Uterus (tissue), 4 donors: ENCODE measurements around the gene TAS1R3. TPM values are rescaled to one million over a fixed set of nuclear protein-coding genes. Genes with fewer than 3 reads are reported as not detected.

Source experiments
- DNase-seq, 2 donors: peaks; one replicate each; pipeline ENCODE4 v3.0.0-alpha.2; 2019 to 2020
- H3K27ac ChIP-seq, 2 donors: fragments of 200-600 bp; sonication (generic); 1 replicate in 1 of 2; 2 replicates in 1 of 2; pipeline ENCODE4 v1.5.1; 2016 to 2018
- H3K27me3 ChIP-seq, 2 donors: fragments of 200-600 bp; sonication (generic); one replicate each; pipeline ENCODE4 v1.5.1; 2018 to 2019; ENCODE audit warnings: control low read depth in 1 of 2
- H3K36me3 ChIP-seq, 2 donors: fragments of 200-600 bp; sonication (generic); one replicate each; pipeline ENCODE4 v1.5.1; 2019; ENCODE audit warnings: control low read depth in 1 of 2
- H3K4me1 ChIP-seq, 2 donors: fragments of 200-600 bp; sonication (generic); one replicate each; pipeline ENCODE4 v1.5.1; 2018 to 2019; ENCODE audit warnings: control low read depth in 1 of 2
- H3K4me3 ChIP-seq, 2 donors: fragments of 200-600 bp; sonication (generic); 1 replicate in 1 of 2; 2 replicates in 1 of 2; pipeline ENCODE4 v1.5.1; 2018 to 2019; ENCODE audit warnings: mild to moderate bottlenecking in 1 of 2
- H3K9me3 ChIP-seq, 2 donors: fragments of 200-600 bp; sonication (generic); one replicate each; pipeline ENCODE4 v1.5.1; 2019; ENCODE audit warnings: control low read depth in 1 of 2
- POLR2A ChIP-seq, 2 donors: fragments of 450-650 bp; IDR thresholded peaks; one replicate each; pipeline ENCODE4 v1.6.1; 2016; ENCODE audit warnings: antibody characterized with exemption in 2 of 2, mild to moderate bottlenecking in 1 of 2, moderate library complexity in 1 of 2
- intact Hi-C: fragments of 100-400 bp; cut with DNase I; formaldehyde crosslinking; loops from one replicate; pipeline ENCODE4 v1.15.1; 2023; ENCODE audit warnings: low total_unique reads
- total RNA-seq, 4 donors: library from RNA; depleted of rRNA in 3 of 4; stranded (reverse); fragments of >200 nt in 3 of 4; gene quantifications; one replicate each; pipeline versions ENCODE4 v1.1.0 to v1.2.4, GENCODE V29; 2014 to 2023
- TF ChIP-seq, protein P1 (sequence below), 4 experiments: fragments of 200-600 bp in 2 of 4; fragments of 450-650 bp in 2 of 4; sonication (generic) in 2 of 4; IDR thresholded peaks; one replicate each; pipeline ENCODE4 v1.5.1; 2016 to 2019; ENCODE audit warnings: antibody characterized with exemption in 4 of 4, mild to moderate bottlenecking in 2 of 4, moderate library complexity in 1 of 4
- donor health status: DM: yes; HTN: yes; CAD: no.

The TAS1R3 gene
- total RNA-seq, 4 donors from 2014 or later = 0.14 to 0.34 TPM; not detected in 2

DNA sequence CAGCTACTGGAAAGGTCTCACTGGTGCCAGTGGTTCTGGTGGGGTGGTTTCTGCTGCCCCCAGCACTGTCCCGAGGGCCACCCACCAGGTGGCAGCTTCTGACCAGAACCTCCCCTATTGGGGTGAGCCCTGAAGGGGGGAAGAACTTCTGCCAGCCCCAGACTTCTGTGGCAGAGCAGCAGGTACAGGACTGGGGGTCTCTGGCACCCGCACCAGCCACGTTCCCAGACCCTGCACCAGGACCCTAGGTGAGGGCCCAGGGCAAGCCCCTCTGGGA lies 21.0 kb upstream of the TAS1R3 start:
- intact Hi-C loops = no loop called here
- H3K36me3 ChIP-seq = no peaks in the 10 kb centered on the region
- no peak for TF ChIP-seq POLR2A (IDR thresholded peaks at IDR 0.05)
- TF ChIP-seq, protein P1, sequence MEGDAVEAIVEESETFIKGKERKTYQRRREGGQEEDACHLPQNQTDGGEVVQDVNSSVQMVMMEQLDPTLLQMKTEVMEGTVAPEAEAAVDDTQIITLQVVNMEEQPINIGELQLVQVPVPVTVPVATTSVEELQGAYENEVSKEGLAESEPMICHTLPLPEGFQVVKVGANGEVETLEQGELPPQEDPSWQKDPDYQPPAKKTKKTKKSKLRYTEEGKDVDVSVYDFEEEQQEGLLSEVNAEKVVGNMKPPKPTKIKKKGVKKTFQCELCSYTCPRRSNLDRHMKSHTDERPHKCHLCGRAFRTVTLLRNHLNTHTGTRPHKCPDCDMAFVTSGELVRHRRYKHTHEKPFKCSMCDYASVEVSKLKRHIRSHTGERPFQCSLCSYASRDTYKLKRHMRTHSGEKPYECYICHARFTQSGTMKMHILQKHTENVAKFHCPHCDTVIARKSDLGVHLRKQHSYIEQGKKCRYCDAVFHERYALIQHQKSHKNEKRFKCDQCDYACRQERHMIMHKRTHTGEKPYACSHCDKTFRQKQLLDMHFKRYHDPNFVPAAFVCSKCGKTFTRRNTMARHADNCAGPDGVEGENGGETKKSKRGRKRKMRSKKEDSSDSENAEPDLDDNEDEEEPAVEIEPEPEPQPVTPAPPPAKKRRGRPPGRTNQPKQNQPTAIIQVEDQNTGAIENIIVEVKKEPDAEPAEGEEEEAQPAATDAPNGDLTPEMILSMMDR (IDR thresholded peaks at IDR 0.05) = peak in 1 of 4 experiments; percentile 1

DNA sequence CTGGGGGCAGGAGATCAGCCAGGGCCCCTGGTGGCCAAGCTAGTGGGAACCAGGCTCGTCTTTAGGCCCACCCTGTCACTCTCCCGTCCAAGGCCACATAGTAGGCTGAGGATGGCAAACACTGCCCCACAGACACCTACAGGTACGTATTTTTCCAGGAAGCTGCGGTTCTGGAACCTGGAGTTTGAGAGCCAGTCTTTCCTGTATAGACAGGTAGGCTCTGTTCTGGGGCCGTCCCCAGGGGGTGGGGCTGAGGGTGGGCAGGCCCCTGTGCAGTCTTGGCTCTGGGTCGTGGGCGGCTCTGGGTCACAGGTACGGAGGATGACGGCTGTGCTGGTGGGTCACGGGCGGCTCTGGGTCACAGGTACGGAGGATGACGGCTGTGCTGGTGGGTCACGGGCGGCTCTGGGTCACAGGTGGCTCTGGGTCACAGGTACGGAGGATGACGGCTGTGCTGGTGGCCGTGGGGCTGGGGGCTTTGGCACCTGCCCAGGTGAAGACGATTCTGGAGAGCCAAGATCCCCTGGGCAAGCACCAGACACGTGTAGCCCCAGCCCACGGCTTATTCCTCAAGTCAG lies 20.5 kb upstream of the TAS1R3 start:
- DNase-seq = no peak
- H3K4me1 ChIP-seq = peaks cover 0 to 25% of the 10 kb centered on the region in 2 donors
- peak overlapping the region in 1 of 2 donors; percentile 94 for H3K27ac ChIP-seq
- no peaks in the 10 kb centered on the region for H3K36me3 ChIP-seq
- intact Hi-C loops = no loop called here
- no peaks in the 10 kb centered on the region for H3K9me3 ChIP-seq
- no peaks in the 10 kb centered on the region for H3K27me3 ChIP-seq
- H3K4me3 ChIP-seq = no peak overlapping the region
- no peak for TF ChIP-seq POLR2A (IDR thresholded peaks at IDR 0.05)
- TF ChIP-seq, protein P1 (IDR thresholded peaks at IDR 0.05) = no peak

More for the DNA sequence above, 21.0 kb upstream of the TAS1R3 start:
- H3K9me3 ChIP-seq = no peaks in the 10 kb centered on the region
- H3K4me1 ChIP-seq = peaks cover 0 to 30% of the 10 kb centered on the region in 2 donors
- no peaks in the 10 kb centered on the region for H3K27me3 ChIP-seq
- no peak overlapping the region for H3K4me3 ChIP-seq
- H3K27ac ChIP-seq = peak overlapping the region in 1 of 2 donors; percentile 94
- no peak for DNase-seq

DNA sequence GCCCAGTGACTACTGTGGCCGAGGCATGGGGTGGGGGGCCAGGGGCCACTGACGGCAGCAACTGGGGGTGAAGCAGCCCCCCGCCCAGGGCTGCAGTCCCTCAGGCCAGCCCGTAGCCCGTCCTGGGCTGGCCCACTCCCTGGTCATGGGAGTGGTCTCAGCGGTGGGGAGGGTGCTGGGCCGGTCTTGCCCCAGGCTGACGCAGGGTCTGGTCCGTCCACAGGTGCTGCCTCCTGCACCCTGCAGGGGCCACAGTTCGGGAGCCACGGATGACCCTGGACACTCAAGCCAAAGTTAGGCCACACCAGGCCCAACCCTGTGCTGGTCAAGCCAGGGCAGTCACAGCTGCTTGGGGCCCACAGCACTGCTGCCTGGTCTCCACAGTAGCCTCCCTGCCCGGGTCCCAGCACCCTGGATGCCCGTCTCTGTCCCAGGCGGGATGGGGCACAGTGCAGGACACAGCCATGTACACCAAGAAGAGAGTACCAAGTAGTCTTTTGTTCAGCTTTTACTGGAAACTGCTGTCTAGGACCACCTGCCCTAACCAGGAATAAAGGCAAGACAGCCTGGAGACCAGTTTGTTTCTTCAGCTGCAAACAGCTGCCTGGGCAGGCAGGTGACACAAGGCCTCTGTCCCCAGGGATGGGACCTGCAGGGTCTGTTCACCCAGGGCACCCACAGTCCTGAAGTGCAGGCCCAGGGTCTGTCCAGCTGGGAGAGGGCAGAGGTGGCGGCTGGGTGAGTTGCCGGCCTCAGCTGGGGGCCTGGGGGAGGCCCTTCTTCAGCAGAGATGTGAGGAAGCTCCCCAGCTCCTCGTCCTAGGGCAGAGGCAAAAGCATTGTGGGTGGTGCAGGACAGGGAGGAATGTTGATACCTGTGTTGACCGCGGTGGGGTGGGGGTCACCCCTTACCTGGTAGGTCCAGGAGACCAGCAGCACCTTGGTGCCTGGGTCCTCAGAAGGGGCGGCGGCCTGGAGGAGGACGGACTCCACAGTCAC lies 19.7 kb upstream of the TAS1R3 start:
- Histone ChIP-seq H3K9me3 (no peaks in the 10 kb centered on the region), H3K4me1 (peaks cover 0 to 16% of the 10 kb centered on the region in 2 donors), H3K36me3 (no peaks in the 10 kb centered on the region), H3K4me3 (no peak overlapping the region), H3K27ac (no peak overlapping the region), H3K27me3 (no peaks in the 10 kb centered on the region)
- no peak for TF ChIP-seq POLR2A (IDR thresholded peaks at IDR 0.05)
- TF ChIP-seq, protein P1 (IDR thresholded peaks at IDR 0.05) = no peak
- DNase-seq = no peak
- intact Hi-C loops = no loop called here

DNA sequence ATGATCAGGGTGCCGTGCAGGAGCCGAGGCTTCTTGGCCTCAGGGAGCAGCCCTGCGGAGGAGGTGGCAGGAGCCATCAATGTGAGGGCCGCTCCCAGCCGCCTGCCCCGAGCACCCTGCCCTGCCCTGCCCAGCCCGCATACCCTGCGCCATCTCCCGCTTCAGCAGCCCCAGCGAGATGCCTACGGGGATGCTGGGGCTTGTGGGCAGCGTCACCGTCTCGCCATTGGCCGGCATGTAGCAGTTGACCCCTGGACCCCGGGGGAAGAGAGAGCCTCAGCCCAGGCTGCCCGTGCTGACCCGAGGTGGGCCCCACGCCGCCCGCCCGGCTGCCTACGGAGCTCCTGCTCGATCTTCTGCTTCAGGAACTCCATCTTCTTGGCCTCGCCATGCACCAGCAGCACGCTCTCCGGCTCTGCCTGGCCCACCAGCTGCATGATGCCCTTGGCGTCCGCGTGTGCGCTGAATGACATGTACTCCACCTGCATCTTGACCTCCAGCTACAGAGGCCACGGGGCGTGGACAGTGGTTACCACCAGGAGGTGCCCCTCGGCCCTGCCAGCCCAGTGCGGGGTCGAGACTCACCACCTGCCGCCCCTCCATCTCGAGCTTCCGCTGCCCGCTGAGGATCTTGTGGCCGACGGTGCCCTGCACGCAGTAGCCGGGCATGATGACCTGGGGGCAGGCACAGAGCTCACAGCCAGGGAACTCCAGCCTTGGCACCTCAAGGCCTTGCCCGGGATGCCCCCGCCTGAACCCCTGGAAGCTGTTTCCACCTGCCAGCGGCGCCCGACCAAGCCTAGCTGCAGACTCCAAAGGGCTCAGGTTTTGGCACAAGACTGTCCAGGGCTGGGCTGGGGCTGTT lies 18.4 kb upstream of the TAS1R3 start:
- TF ChIP-seq, protein P1 (IDR thresholded peaks at IDR 0.05) = no peak
- TF ChIP-seq POLR2A (IDR thresholded peaks at IDR 0.05) = no peak
- intact Hi-C loops = no loop called here

More for the DNA sequence above, 18.4 kb upstream of the TAS1R3 start:
- H3K27me3 ChIP-seq = no peaks in the 10 kb centered on the region
- H3K4me3 ChIP-seq = no peak overlapping the region
- H3K4me1 ChIP-seq = peaks cover 9 to 11% of the 10 kb centered on the region in 2 donors
- no peaks in the 10 kb centered on the region for H3K9me3 ChIP-seq
- H3K27ac ChIP-seq = no peak overlapping the region
- DNase-seq = no peak
- no peaks in the 10 kb centered on the region for H3K36me3 ChIP-seq
